Panc1 (cell line): ENCODE measurements around the gene PMFBP1. TPM values are rescaled to one million over a fixed set of nuclear protein-coding genes. Genes with fewer than 3 reads are reported as not detected.
"Not testable (repeated sequence)": the region's sequence is repeated elsewhere in the genome, so short reads cannot be mapped to it uniquely, and the experiment has no call there.

Experiments used
- ATAC-seq: fragments of 200-7000 bp; cut with Tn5 transposase; 2 replicates; pipeline ENCODE4 v1.9.1; 2020; ENCODE audit warnings: mild to moderate bottlenecking, moderate library complexity
- BruUV-seq: library from RNA; stranded (reverse); fragments of 400-500 nt; replicated peaks from 2 replicates; lab custom pipeline; 2021; lab: Mats Ljungman, UMichigan
- CTCF ChIA-PET: fragments of 300-600 bp; sonication (Branson Sonifier 250); formaldehyde crosslinking; loops from one replicate; lab custom pipeline; 2022; ENCODE audit warnings: antibody characterized with exemption; lab: Charles Lee
- POLR2A ChIA-PET: fragments of 300-600 bp; sonication (Branson Sonifier 250); formaldehyde crosslinking; loops from one replicate; lab custom pipeline; 2022; ENCODE audit warnings: antibody characterized with exemption; lab: Charles Lee
- DNase-seq: peaks from one replicate; pipeline ENCODE4 v3.0.0-alpha.2; 2010; ENCODE audit warnings: low read depth, low spot score
- H3K27ac ChIP-seq: 2 replicates; pipeline ENCODE4 v1.5.1; 2011; ENCODE audit warnings: mild to moderate bottlenecking, low read length, inconsistent platforms
- H3K27me3 ChIP-seq: fragments of 200-500 bp; sonication (Bioruptor generic); 2 replicates; pipeline ENCODE4 v1.6.0; 2014; ENCODE audit warnings: low read length, inconsistent platforms; ENCODE audit not compliant: control insufficient read depth, insufficient read depth
- H3K36me3 ChIP-seq: fragments of 200-500 bp; sonication (Bioruptor generic); 2 replicates; pipeline ENCODE4 v1.5.1; 2014; ENCODE audit warnings: inconsistent platforms, mild to moderate bottlenecking, low read length, moderate library complexity; ENCODE audit not compliant: control insufficient read depth, insufficient read depth
- H3K4me1 ChIP-seq: 2 replicates; pipeline ENCODE4 v1.5.1; 2011; ENCODE audit warnings: inconsistent platforms, mild to moderate bottlenecking, low read length, moderate library complexity; ENCODE audit not compliant: control insufficient read depth, insufficient read depth
- H3K4me3 ChIP-seq, 2 experiments: 2 replicates each; pipeline ENCODE4 v1.5.1; 2011 to 2012; ENCODE audit warnings: low read depth in 2 of 2, low read length in 2 of 2, mild to moderate bottlenecking in 2 of 2, inconsistent platforms in 1 of 2, moderate library complexity in 1 of 2
- H3K9me3 ChIP-seq: fragments of 200-500 bp; sonication (Bioruptor generic); 2 replicates; pipeline ENCODE4 v1.5.1; 2014; ENCODE audit warnings: low read depth, mild to moderate bottlenecking, inconsistent platforms, low read length, moderate library complexity; ENCODE audit not compliant: control insufficient read depth, insufficient read depth
- POLR2AphosphoS5 ChIP-seq: IDR thresholded peaks from 2 replicates; pipeline ENCODE4 v1.6.1; 2012; ENCODE audit warnings: mild to moderate bottlenecking, low read depth, low read length, moderate library complexity
- SIN3A ChIP-seq: IDR thresholded peaks from 2 replicates; pipeline ENCODE4 v1.6.1; 2012; ENCODE audit warnings: low read depth, mild to moderate bottlenecking, low read length, moderate library complexity, borderline replicate concordance; ENCODE audit not compliant: insufficient read depth
- TCF7L2 ChIP-seq: IDR thresholded peaks from 2 replicates; pipeline ENCODE4 v1.6.1; 2011; ENCODE audit warnings: mild to moderate bottlenecking, low read depth, low read length, inconsistent platforms
- in situ Hi-C: cut with HindIII; loops from 2 replicates; pipeline ENCODE4 v1.10.0; 2016; ENCODE audit warnings: low sequenced_read_pairs, low pct_unique_long_range_greater_than_20kb
- intact Hi-C: fragments of 100-400 bp; cut with micrococcal nuclease; formaldehyde crosslinking; loops from one replicate; pipeline ENCODE4 v1.10.0; 2022; ENCODE audit not compliant: unreplicated experiment
- total RNA-seq: library from RNA; stranded (reverse); gene quantifications from one replicate; pipeline ENCODE4 v1.2.1, GENCODE V29; 2021; ENCODE audit not compliant: unreplicated experiment
- TF ChIP-seq, protein P1 (sequence below), 2 experiments: IDR thresholded peaks; 2 replicates each; pipeline ENCODE4 v1.6.1; 2011 to 2012; ENCODE audit warnings: low read depth in 2 of 2, control low read depth in 1 of 2, low read length in 1 of 2, mild to moderate bottlenecking in 1 of 2, moderate library complexity in 1 of 2; ENCODE audit not compliant: insufficient read depth in 1 of 2
- TF ChIP-seq, protein P2 (sequence below): fragments of 450-650 bp; IDR thresholded peaks from 2 replicates; pipeline ENCODE4 v1.5.1; 2017; ENCODE audit warnings: mild to moderate bottlenecking

PMFBP1 gene
- total RNA-seq, 1 experiment from 2014 or later = 0.10 TPM

DNA sequence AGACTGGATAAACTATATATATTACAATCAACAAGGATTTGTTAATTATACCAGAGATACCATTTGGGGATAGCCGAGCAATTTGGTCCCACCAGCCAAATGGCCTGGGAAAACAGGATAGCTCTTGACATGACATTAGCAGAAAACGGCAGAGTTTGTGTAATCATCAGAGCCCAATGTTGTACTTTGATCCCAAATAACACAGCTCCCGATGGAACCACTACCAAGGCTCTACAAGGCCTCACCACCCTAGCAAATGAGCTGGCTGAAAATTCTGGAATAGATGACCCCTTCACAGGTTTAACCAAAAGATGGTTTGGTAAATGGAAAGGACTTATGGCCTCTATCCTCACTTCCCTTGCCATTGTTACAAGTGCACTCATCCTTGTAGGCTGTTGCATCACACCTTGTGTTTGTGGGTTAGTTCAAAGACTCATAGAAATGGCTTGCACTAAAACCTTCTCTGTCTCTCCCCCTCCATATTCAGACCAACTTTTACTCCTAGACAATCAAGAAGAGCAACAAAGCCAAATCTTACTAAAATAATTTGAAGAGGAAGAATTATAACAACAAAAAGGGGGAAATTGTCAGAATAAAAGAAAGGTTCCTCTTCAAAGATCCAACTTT lies 88.1 kb downstream of the PMFBP1 start:
- no peaks in the 10 kb centered on the region for H3K27me3 ChIP-seq
- POLR2A ChIA-PET = no interaction called here
- H3K27ac ChIP-seq = no peak overlapping the region
- no peak overlapping the region for H3K4me3 ChIP-seq
- no peaks in the 10 kb centered on the region for H3K4me1 ChIP-seq
- intact Hi-C loops (no loop called here), in situ Hi-C loops (no loop called here)
- peaks cover 4% of the 10 kb centered on the region; the same call in 1 of the 2 replicates for H3K9me3 ChIP-seq
- DNase-seq = no peak
- CTCF ChIA-PET = interaction anchor here (1.3 kb wide), 1 partner anchor 15 kb away, joined by 3 read pairs; no protein-coding TSS in a partner anchor
- ATAC-seq = no peak
- TF ChIP-seq, protein P1, sequence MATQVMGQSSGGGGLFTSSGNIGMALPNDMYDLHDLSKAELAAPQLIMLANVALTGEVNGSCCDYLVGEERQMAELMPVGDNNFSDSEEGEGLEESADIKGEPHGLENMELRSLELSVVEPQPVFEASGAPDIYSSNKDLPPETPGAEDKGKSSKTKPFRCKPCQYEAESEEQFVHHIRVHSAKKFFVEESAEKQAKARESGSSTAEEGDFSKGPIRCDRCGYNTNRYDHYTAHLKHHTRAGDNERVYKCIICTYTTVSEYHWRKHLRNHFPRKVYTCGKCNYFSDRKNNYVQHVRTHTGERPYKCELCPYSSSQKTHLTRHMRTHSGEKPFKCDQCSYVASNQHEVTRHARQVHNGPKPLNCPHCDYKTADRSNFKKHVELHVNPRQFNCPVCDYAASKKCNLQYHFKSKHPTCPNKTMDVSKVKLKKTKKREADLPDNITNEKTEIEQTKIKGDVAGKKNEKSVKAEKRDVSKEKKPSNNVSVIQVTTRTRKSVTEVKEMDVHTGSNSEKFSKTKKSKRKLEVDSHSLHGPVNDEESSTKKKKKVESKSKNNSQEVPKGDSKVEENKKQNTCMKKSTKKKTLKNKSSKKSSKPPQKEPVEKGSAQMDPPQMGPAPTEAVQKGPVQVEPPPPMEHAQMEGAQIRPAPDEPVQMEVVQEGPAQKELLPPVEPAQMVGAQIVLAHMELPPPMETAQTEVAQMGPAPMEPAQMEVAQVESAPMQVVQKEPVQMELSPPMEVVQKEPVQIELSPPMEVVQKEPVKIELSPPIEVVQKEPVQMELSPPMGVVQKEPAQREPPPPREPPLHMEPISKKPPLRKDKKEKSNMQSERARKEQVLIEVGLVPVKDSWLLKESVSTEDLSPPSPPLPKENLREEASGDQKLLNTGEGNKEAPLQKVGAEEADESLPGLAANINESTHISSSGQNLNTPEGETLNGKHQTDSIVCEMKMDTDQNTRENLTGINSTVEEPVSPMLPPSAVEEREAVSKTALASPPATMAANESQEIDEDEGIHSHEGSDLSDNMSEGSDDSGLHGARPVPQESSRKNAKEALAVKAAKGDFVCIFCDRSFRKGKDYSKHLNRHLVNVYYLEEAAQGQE (IDR thresholded peaks at IDR 0.05; ENCODE audit: insufficient read depth in 1 of 2, low read depth in 2 of 2, low read length in 1 of 2) = no peak
- TF ChIP-seq SIN3A (no peak), TCF7L2 (no peak), POLR2AphosphoS5 (no peak)
- TF ChIP-seq, protein P2, sequence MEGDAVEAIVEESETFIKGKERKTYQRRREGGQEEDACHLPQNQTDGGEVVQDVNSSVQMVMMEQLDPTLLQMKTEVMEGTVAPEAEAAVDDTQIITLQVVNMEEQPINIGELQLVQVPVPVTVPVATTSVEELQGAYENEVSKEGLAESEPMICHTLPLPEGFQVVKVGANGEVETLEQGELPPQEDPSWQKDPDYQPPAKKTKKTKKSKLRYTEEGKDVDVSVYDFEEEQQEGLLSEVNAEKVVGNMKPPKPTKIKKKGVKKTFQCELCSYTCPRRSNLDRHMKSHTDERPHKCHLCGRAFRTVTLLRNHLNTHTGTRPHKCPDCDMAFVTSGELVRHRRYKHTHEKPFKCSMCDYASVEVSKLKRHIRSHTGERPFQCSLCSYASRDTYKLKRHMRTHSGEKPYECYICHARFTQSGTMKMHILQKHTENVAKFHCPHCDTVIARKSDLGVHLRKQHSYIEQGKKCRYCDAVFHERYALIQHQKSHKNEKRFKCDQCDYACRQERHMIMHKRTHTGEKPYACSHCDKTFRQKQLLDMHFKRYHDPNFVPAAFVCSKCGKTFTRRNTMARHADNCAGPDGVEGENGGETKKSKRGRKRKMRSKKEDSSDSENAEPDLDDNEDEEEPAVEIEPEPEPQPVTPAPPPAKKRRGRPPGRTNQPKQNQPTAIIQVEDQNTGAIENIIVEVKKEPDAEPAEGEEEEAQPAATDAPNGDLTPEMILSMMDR = no peak
- peaks cover 8% of the 10 kb centered on the region for H3K36me3 ChIP-seq
- BruUV-seq = no TSS peak

DNA sequence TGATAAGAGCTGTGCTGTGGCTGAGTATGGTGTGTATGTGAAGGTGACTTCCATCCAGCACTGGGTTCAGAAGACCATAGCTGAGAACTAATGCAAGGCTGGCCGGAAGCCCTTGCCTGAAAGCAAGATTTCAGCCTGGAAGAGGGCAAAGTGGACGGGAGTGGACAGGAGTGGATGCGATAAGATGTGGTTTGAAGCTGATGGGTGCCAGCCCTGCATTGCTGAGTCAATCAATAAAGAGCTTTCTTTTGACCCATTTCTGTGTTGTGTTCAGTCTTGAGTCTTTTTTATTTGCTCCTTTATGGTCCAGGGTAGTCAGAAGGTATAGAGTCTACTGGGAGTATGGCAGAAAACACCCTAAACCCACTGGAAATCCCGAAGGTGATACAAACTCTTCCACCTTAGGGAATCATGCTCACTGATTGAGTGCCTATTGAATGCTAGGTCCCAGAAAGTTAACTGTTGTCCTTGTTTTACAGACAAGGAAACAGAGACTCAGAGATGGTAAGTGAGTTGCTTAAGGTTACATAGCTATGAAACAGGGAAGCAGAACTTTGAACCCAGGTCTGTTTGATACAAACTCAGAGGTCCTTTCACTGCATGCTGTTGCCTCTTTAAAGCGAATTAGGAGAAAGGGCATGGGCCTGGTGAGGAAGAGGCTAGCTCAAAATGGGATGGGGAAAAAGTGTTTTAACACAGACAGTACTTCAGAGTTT lies 94.8 kb downstream of the PMFBP1 start:
- H3K27me3 ChIP-seq, in situ Hi-C loops, H3K36me3 ChIP-seq, H3K4me1 ChIP-seq, BruUV-seq, H3K9me3 ChIP-seq, CTCF ChIA-PET, H3K27ac ChIP-seq, H3K4me3 ChIP-seq, ATAC-seq, DNase-seq, intact Hi-C loops, POLR2A ChIA-PET: not testable (repeated sequence)

DNA sequence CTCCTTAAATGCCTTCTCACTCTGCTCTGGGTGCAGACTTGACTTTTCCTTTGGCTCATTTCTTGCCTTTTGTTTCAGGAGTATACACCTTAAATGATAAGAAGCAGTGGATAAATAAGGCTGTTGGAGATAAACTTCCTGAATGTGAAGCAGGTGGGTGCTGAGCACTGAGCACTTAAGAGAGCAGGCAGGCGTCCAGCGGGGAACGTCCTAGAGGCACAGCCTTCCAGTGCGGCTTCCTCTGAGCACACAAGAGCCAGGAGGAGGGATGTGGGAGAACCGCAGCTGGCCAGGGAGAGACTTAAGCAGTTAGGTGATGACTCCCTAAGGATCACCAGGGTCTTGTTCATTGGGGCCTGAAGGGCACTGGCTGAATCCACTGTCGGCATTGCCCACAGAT lies 96.9 kb downstream of the PMFBP1 start:
- ATAC-seq, POLR2A ChIA-PET, H3K36me3 ChIP-seq, H3K4me1 ChIP-seq, H3K27ac ChIP-seq, DNase-seq, H3K9me3 ChIP-seq, H3K4me3 ChIP-seq, H3K27me3 ChIP-seq, intact Hi-C loops, BruUV-seq, in situ Hi-C loops, CTCF ChIA-PET: not testable (repeated sequence)
